GM12878 (cell line): ENCODE results near the gene HOXC5. TPM values are rescaled to one million over a fixed set of nuclear protein-coding genes. Genes with fewer than 3 reads are reported as not detected.

Source experiments
- ATAC-seq: fragments of 200-7000 bp; cut with Tn5 transposase; 3 replicates; pipeline ENCODE4 v1.9.1; 2020; ENCODE audit warnings: mild to moderate bottlenecking, moderate library complexity
- BruUV-seq: library from RNA; stranded (reverse); fragments of 400-500 nt; replicated peaks from 2 replicates; lab custom pipeline; 2021; lab: Mats Ljungman, UMichigan
- CTCF ChIA-PET: fragments of 300-600 bp; sonication (Branson Sonifier 250); formaldehyde crosslinking; extraction: SDS; loops from one replicate; lab custom pipeline; 2021; ENCODE audit warnings: inconsistent platforms; lab: Yijun Ruan, JAX
- POLR2A ChIA-PET: fragments of 350-600 bp; formaldehyde crosslinking; extraction: SDS; loops from one replicate; lab custom pipeline; 2021; ENCODE audit warnings: inconsistent platforms; lab: Charles Lee
- RAD21 ChIA-PET: fragments of 300-600 bp; sonication (Branson Sonifier 250); formaldehyde crosslinking; loops from one replicate; lab custom pipeline; 2023; ENCODE audit warnings: antibody characterized with exemption; ENCODE audit not compliant: unreplicated experiment; lab: Charles Lee
- SMC1A ChIA-PET: fragments of 300-600 bp; sonication (Branson Sonifier 250); formaldehyde crosslinking; loops from one replicate; lab custom pipeline; 2023; ENCODE audit not compliant: unreplicated experiment, uncharacterized antibody; lab: Charles Lee
- DNase-seq: peaks from one replicate; pipeline ENCODE4 v3.0.0-alpha.2; 2011; ENCODE audit warnings: low read depth, low spot score
- FAIRE-seq: peaks from 3 replicates; lab custom pipeline; 2011; peaks lifted over from hg19 to GRCh38; lab: Jason Lieb, UNC
- H2AFZ ChIP-seq: 2 replicates; pipeline ENCODE4 v1.6.0; 2011; ENCODE audit warnings: low read depth, low read length, control low read depth; ENCODE audit not compliant: control insufficient read depth
- H3K27ac ChIP-seq: 2 replicates; pipeline ENCODE4 v1.5.1; 2011; ENCODE audit warnings: control low read depth; ENCODE audit not compliant: control insufficient read depth, insufficient read depth
- H3K27me3 ChIP-seq, 2 experiments: replicated peaks in 1 of 2; 2 replicates each; pipeline versions ENCODE4 v1.6.0 to v1.6.1; 2011; ENCODE audit warnings: low read length in 1 of 2; ENCODE audit not compliant: control insufficient read depth in 2 of 2, insufficient read depth in 2 of 2
- H3K36me3 ChIP-seq, 2 experiments: 2 replicates each; pipeline ENCODE4 v1.5.1; 2011; ENCODE audit warnings: low read length in 1 of 2; ENCODE audit not compliant: control insufficient read depth in 2 of 2, insufficient read depth in 2 of 2
- H3K4me1 ChIP-seq: 2 replicates; pipeline ENCODE4 v1.6.1; 2011; ENCODE audit warnings: mild to moderate bottlenecking, low read length, moderate library complexity, mixed read lengths; ENCODE audit not compliant: control insufficient read depth, insufficient read depth
- H3K4me2 ChIP-seq: 2 replicates; pipeline ENCODE4 v1.6.0; 2011; ENCODE audit warnings: control low read depth; ENCODE audit not compliant: control insufficient read depth, insufficient read depth
- H3K4me3 ChIP-seq: fragments of 200-600 bp; sonication (generic); 2 replicates; pipeline ENCODE4 v1.5.1; 2016
- H3K79me2 ChIP-seq: 2 replicates; pipeline ENCODE4 v1.6.0; 2011; ENCODE audit warnings: low read length; ENCODE audit not compliant: control insufficient read depth, insufficient read depth
- H3K9ac ChIP-seq: 2 replicates; pipeline ENCODE4 v1.8.0; 2011; ENCODE audit warnings: low read length, control low read depth, mixed read lengths; ENCODE audit not compliant: control insufficient read depth, insufficient read depth
- H3K9me3 ChIP-seq: replicated peaks from 3 replicates; pipeline ENCODE4 v1.5.1; 2011; ENCODE audit warnings: mild to moderate bottlenecking, low read length; ENCODE audit not compliant: control insufficient read depth, insufficient read depth
- H4K20me1 ChIP-seq: 2 replicates; pipeline ENCODE4 v1.6.0; 2011; ENCODE audit not compliant: control insufficient read depth, insufficient read depth
- WGBS: methylation state at CpG from one replicate; pipeline ENCODE4 v1.1.6; 2016; ENCODE audit warnings: low lambda C conversion rate; ENCODE audit not compliant: insufficient replicate concordance, insufficient coverage; ENCODE audit errors: missing lambda C conversion rate; 5-methylcytosine and 5-hydroxymethylcytosine counted together
- in situ Hi-C: fragments of 300-500 bp; cut with MboI; formaldehyde crosslinking; loops from 9 replicates; pipeline ENCODE4 v1.14.3; 2018; ENCODE audit warnings: mixed read lengths
- intact Hi-C: fragments of 100-400 bp; cut with micrococcal nuclease; formaldehyde crosslinking; loops from one replicate; pipeline ENCODE4 v1.14.2; 2022; ENCODE audit not compliant: unreplicated experiment
- polyA plus RNA-seq, 11 experiments: library from polyadenylated mRNA; depleted of rRNA in 4 of 11; unstranded in 6 of 11; stranded (reverse) in 5 of 11; fragments of >200 nt; fragmentation: Nextera tagmentation in 4 of 11; fragmentation: Illumina TruSeq in 1 of 11; extraction: Ambion mirVana in 4 of 11; extraction: Trizol in 1 of 11; gene quantifications; 1 replicate in 1 of 11; 2 replicates in 10 of 11; pipeline versions ENCODE4 v1.2.1 to v1.2.3, GENCODE V29; 2011 to 2016; ENCODE audit warnings: inconsistent platforms in 2 of 11, missing spikeins in 2 of 11, low read depth in 1 of 11
- total RNA-seq, 4 experiments: library from RNA; depleted of rRNA in 3 of 4; stranded (reverse); fragments of >200 nt in 3 of 4; fragmentation: Illumina TruSeq in 1 of 4; extraction: Trizol in 1 of 4; gene quantifications; 2 replicates each; pipeline versions ENCODE4 v1.2.1 to v1.2.3, GENCODE V29; 2013 to 2021
- TF ChIP-seq, protein P1 (sequence below): IDR thresholded peaks from 2 replicates; pipeline ENCODE4 v1.6.1; 2012; ENCODE audit warnings: improper control_type of control experiment, low read depth, low read length; ENCODE audit not compliant: insufficient replicate concordance
- TF ChIP-seq, protein P2 (sequence below), 3 experiments: IDR thresholded peaks in 2 of 3; conservative IDR thresholded peaks in 1 of 3; 2 replicates each; pipeline ENCODE4 v1.5.1; 2011; ENCODE audit warnings: low read depth in 3 of 3, low read length in 3 of 3, mild to moderate bottlenecking in 3 of 3, control low read depth in 2 of 3, moderate library complexity in 2 of 3, inconsistent platforms in 1 of 3, mixed read lengths in 1 of 3; ENCODE audit not compliant: control insufficient read depth in 2 of 3, insufficient read depth in 1 of 3; ENCODE audit errors: extremely low read depth in 1 of 3

HOXC5 gene
- total and polyA plus RNA-seq, 10 of the 15 experiments (the other 5 are each of a cell fraction or from before 2014, with no cell fraction given): 0.11 TPM; not detected in 9

DNA sequence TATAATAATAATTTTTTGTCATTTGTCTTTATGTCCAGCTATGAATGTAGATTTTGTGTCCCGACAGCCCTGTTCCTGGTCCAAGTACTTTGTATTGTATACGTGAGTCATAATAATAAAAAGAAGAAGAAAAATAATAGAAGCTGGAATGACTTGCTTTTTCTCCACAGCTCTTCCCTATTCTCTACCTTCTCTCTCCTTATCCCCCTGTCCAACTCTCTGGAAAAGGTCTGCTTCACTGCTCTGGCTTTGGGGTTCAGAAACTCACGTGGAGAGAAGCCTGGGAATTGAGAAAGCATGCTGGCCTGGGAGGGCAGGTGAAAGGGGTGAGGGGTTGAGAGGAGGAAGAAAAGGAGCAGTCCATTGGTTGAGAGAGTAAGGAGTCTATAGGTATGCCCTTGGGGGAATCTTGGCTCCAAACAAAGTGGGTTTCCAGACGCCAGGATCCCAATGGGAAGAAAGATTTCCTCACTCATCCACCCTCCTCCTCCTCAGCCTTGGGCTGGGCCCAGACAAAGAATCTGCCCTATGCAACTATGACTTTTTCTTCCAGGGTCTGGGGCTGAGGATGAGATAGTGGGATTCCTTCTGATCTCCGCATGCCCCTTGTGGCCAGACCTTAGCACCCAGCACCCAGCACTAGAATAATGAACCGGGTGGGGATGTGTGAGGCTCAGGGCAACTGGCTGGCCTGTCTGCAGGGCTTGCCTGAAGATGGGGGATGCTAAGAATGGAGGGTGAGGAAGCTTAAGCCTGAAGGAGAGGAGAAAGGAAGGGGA is 20.0 kb upstream of the HOXC5 start:
- POLR2A ChIA-PET: interaction anchor here (0.6 to 0.9 kb wide), 2 partner anchors 11 to 25 kb away, joined by 3 to 5 read pairs; no protein-coding TSS in a partner anchor
- Histone ChIP-seq H2AFZ (no peak overlapping the region), H3K9ac (no peak overlapping the region), H3K36me3 (no peaks in the 10 kb centered on the region), H3K79me2 (no peaks in the 10 kb centered on the region), H3K27ac (no peak overlapping the region), H3K9me3 (no peaks in the 10 kb centered on the region), H4K20me1 (no peaks in the 10 kb centered on the region; the same call in 1 of the 2 replicates), H3K4me3 (no peak overlapping the region), H3K4me1 (peaks cover 3% of the 10 kb centered on the region; the same call in 1 of the 2 replicates), H3K4me2 (no peak overlapping the region), H3K27me3 (peaks cover 26 to 44% of the 10 kb centered on the region in 2 experiments)
- FAIRE-seq (no peak), DNase-seq (no peak), ATAC-seq (no peak)
- intact Hi-C loops: no loop called here
- 7% methylated on average over 6 of the region's 6 CpGs for WGBS
- CTCF ChIA-PET: interaction anchor here (0.6 to 1.8 kb wide), 3 partner anchors 126 to 239 kb away, joined by 3 to 5 read pairs (median 3); no protein-coding TSS in a partner anchor
- RAD21 ChIA-PET: interaction anchor here (0.9 kb wide), 2 partner anchors 188 to 204 kb away, joined by 3 read pairs; no protein-coding TSS in a partner anchor
- in situ Hi-C loops: no loop called here
- BruUV-seq: no TSS peak
- SMC1A ChIA-PET: interaction anchor here (1.1 to 2.4 kb wide), 3 partner anchors 11 to 195 kb away, joined by 3 to 7 read pairs (median 3); partner anchors contain the start of gene HOXC5
- TF ChIP-seq, protein P1, sequence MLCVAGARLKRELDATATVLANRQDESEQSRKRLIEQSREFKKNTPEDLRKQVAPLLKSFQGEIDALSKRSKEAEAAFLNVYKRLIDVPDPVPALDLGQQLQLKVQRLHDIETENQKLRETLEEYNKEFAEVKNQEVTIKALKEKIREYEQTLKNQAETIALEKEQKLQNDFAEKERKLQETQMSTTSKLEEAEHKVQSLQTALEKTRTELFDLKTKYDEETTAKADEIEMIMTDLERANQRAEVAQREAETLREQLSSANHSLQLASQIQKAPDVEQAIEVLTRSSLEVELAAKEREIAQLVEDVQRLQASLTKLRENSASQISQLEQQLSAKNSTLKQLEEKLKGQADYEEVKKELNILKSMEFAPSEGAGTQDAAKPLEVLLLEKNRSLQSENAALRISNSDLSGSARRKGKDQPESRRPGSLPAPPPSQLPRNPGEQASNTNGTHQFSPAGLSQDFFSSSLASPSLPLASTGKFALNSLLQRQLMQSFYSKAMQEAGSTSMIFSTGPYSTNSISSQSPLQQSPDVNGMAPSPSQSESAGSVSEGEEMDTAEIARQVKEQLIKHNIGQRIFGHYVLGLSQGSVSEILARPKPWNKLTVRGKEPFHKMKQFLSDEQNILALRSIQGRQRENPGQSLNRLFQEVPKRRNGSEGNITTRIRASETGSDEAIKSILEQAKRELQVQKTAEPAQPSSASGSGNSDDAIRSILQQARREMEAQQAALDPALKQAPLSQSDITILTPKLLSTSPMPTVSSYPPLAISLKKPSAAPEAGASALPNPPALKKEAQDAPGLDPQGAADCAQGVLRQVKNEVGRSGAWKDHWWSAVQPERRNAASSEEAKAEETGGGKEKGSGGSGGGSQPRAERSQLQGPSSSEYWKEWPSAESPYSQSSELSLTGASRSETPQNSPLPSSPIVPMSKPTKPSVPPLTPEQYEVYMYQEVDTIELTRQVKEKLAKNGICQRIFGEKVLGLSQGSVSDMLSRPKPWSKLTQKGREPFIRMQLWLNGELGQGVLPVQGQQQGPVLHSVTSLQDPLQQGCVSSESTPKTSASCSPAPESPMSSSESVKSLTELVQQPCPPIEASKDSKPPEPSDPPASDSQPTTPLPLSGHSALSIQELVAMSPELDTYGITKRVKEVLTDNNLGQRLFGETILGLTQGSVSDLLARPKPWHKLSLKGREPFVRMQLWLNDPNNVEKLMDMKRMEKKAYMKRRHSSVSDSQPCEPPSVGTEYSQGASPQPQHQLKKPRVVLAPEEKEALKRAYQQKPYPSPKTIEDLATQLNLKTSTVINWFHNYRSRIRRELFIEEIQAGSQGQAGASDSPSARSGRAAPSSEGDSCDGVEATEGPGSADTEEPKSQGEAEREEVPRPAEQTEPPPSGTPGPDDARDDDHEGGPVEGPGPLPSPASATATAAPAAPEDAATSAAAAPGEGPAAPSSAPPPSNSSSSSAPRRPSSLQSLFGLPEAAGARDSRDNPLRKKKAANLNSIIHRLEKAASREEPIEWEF: no peak
- TF ChIP-seq, protein P2, sequence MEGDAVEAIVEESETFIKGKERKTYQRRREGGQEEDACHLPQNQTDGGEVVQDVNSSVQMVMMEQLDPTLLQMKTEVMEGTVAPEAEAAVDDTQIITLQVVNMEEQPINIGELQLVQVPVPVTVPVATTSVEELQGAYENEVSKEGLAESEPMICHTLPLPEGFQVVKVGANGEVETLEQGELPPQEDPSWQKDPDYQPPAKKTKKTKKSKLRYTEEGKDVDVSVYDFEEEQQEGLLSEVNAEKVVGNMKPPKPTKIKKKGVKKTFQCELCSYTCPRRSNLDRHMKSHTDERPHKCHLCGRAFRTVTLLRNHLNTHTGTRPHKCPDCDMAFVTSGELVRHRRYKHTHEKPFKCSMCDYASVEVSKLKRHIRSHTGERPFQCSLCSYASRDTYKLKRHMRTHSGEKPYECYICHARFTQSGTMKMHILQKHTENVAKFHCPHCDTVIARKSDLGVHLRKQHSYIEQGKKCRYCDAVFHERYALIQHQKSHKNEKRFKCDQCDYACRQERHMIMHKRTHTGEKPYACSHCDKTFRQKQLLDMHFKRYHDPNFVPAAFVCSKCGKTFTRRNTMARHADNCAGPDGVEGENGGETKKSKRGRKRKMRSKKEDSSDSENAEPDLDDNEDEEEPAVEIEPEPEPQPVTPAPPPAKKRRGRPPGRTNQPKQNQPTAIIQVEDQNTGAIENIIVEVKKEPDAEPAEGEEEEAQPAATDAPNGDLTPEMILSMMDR (IDR thresholded peaks at IDR 0.05 in 2 of 3, conservative IDR thresholded peaks at IDR 0.05 in 1 of 3; ENCODE audit: control insufficient read depth in 2 of 3, extremely low read depth in 1 of 3, insufficient read depth in 1 of 3, low read depth in 3 of 3, low read length in 3 of 3): peak in 2 of 3 experiments; percentile 10 to 15; a peak in 2 of 6 replicates
